Naive thymus-derived CD4-positive, alpha-beta T cell (primary cell): Measurements from ENCODE around the gene ADAT3. TPM values are rescaled to one million over a fixed set of nuclear protein-coding genes. Genes with fewer than 3 reads are reported as not detected.

ENCODE experiments used
- ATAC-seq: fragments of 150-1000 bp; cut with Tn5 transposase; 2 replicates; pipeline ENCODE4 v1.10.0; 2021; ENCODE audit warnings: mild to moderate bottlenecking, moderate library complexity
- CTCF ChIA-PET: fragments of 350-600 bp; sonication (Branson Sonifier 250); formaldehyde crosslinking; loops from one replicate; lab custom pipeline; 2021; ENCODE audit warnings: antibody characterized with exemption; lab: Charles Lee
- POLR2A ChIA-PET: fragments of 350-600 bp; sonication (Branson Sonifier 250); formaldehyde crosslinking; loops from one replicate; lab custom pipeline; 2021; ENCODE audit warnings: antibody characterized with exemption, inconsistent platforms; lab: Charles Lee
- DNase-seq, 9 donors: peaks; one replicate each; pipeline versions ENCODE4 v3.0.0 to v3.0.0-alpha.2; 2020 to 2022; ENCODE audit warnings: mixed read lengths in 1 of 9
- H3K27ac ChIP-seq: one replicate; pipeline ENCODE4 v1.7.0; 2013; ENCODE audit warnings: mild to moderate bottlenecking, low read depth, low read length, moderate library complexity
- H3K27me3 ChIP-seq, 2 donors: one replicate each; pipeline ENCODE4 v1.7.0; 2013; ENCODE audit warnings: low read length in 2 of 2, mild to moderate bottlenecking in 2 of 2, moderate library complexity in 2 of 2; ENCODE audit not compliant: control insufficient read depth in 2 of 2, insufficient read depth in 2 of 2
- H3K36me3 ChIP-seq, 3 experiments: 1 replicate in 2 of 3; 2 replicates in 1 of 3; pipeline ENCODE4 v1.7.0; 2013; ENCODE audit warnings: low read length in 3 of 3, mild to moderate bottlenecking in 3 of 3, moderate library complexity in 1 of 3; ENCODE audit not compliant: insufficient read depth in 3 of 3, control insufficient read depth in 2 of 3
- H3K4me1 ChIP-seq, 2 donors: one replicate each; pipeline ENCODE4 v1.7.0; 2013; ENCODE audit warnings: low read length in 2 of 2, mild to moderate bottlenecking in 2 of 2, moderate library complexity in 1 of 2; ENCODE audit not compliant: control insufficient read depth in 2 of 2, insufficient read depth in 2 of 2
- H3K4me3 ChIP-seq: 2 replicates; pipeline ENCODE4 v1.7.0; 2013; ENCODE audit warnings: mild to moderate bottlenecking, low read length
- H3K9me3 ChIP-seq, 3 experiments: 1 replicate in 2 of 3; 2 replicates in 1 of 3; pipeline ENCODE4 v1.7.0; 2013; ENCODE audit warnings: low read length in 3 of 3; ENCODE audit not compliant: control insufficient read depth in 2 of 3
- H3K27ac Mint-ChIP-seq, 9 donors: one replicate each; pipeline ENCODE4 v1.8.0; 2020 to 2022; ENCODE audit warnings: mixed read lengths in 9 of 9, mild to moderate bottlenecking in 8 of 9, moderate library complexity in 5 of 9, inconsistent platforms in 2 of 9
- H3K27me3 Mint-ChIP-seq, 5 donors: one replicate each; pipeline ENCODE4 v1.8.0; 2021 to 2022; ENCODE audit warnings: mixed read lengths in 5 of 5, mild to moderate bottlenecking in 1 of 5
- H3K36me3 Mint-ChIP-seq, 5 donors: one replicate each; pipeline ENCODE4 v1.8.0; 2020 to 2022; ENCODE audit warnings: mixed read lengths in 5 of 5, mild to moderate bottlenecking in 3 of 5, inconsistent platforms in 1 of 5
- H3K4me1 Mint-ChIP-seq, 7 donors: one replicate each; pipeline ENCODE4 v1.8.0; 2020 to 2022; ENCODE audit warnings: mixed read lengths in 7 of 7, mild to moderate bottlenecking in 3 of 7, inconsistent platforms in 1 of 7
- H3K4me3 Mint-ChIP-seq, 10 donors: one replicate each; pipeline ENCODE4 v1.8.0; 2020 to 2022; ENCODE audit warnings: mild to moderate bottlenecking in 10 of 10, mixed read lengths in 10 of 10, moderate library complexity in 6 of 10, inconsistent platforms in 2 of 10
- H3K9me3 Mint-ChIP-seq, 11 donors: one replicate each; pipeline ENCODE4 v1.8.0; 2020 to 2022; ENCODE audit warnings: mixed read lengths in 11 of 11, mild to moderate bottlenecking in 4 of 11, inconsistent platforms in 1 of 11, moderate library complexity in 1 of 11
- intact Hi-C, 2 donors: fragments of 100-400 bp; cut with micrococcal nuclease; formaldehyde crosslinking; loops; one replicate each; pipeline ENCODE4 v1.15.1; 2023
- polyA plus RNA-seq, 2 donors: library from polyadenylated mRNA; unstranded; fragments of 300-500 nt; fragmentation: Illumina TruSeq; gene quantifications; one replicate each; pipeline ENCODE4 v1.2.3, GENCODE V29; 2021
- total RNA-seq, 6 experiments: library from RNA in 5 of 6; stranded (reverse) in 5 of 6; gene quantifications; 1 replicate in 5 of 6; 2 replicates in 1 of 6; pipeline ENCODE4 v1.2.3 and lab custom pipeline; 2021 to 2026

ADAT3 gene
- total and polyA plus RNA-seq, 7 experiments from 2014 or later, result 2.2 to 13.5 (median 5.9) TPM

GRCh38 chr19:1865172-1866010, 39.8 kb upstream of the ADAT3 start:
- no peak overlapping the region for H3K4me3 ChIP-seq
- CTCF ChIA-PET, result interaction anchor here (0.6 to 1.4 kb wide), 6 partner anchors 32 to 40 kb away, joined by 3 to 8 read pairs (median 4); partner anchors contain the start of genes ADAT3 and SCAMP4
- H3K27ac ChIP-seq, result peak overlapping the region; percentile 78
- intact Hi-C loops, result loop anchor here in 1 of 2 donors (2.0 kb wide), 1 partner anchor 31 kb away; no protein-coding TSS in a partner anchor
- peaks cover 0 to 4% (median 4%) of the 10 kb centered on the region in 3 experiments for H3K36me3 ChIP-seq
- H3K4me1 ChIP-seq, result peaks cover 13 to 19% of the 10 kb centered on the region in 2 donors
- DNase-seq (no peak), ATAC-seq (no peak)
- no peaks in the 10 kb centered on the region for H3K9me3 ChIP-seq
- H3K27me3 Mint-ChIP-seq, result no peaks in the 10 kb centered on the region
- peaks cover 8 to 36% (median 29%) of the 10 kb centered on the region in 7 donors for H3K4me1 Mint-ChIP-seq
- H3K27me3 ChIP-seq, result no peaks in the 10 kb centered on the region
- H3K27ac Mint-ChIP-seq, result peak overlapping the region; percentile 51 to 83 (median 68)
- POLR2A ChIA-PET, result interaction anchor here (0.5 to 4.0 kb wide), 10 partner anchors 9 to 40 kb away, joined by 3 to 40 read pairs (median 4); partner anchors contain the start of genes ABHD17A, ADAT3 and SCAMP4
- H3K36me3 Mint-ChIP-seq, result peaks cover 0 to 1% (median 0%) of the 10 kb centered on the region in 5 donors
- H3K4me3 Mint-ChIP-seq, result peak overlapping the region; percentile 38 to 81 (median 72)
- peaks cover 0 to 2% (median 0%) of the 10 kb centered on the region in 11 donors for H3K9me3 Mint-ChIP-seq

GRCh38 chr19:1866693-1867348, 38.4 kb upstream of the ADAT3 start:
- peaks cover 8 to 29% (median 21%) of the 10 kb centered on the region in 7 donors for H3K4me1 Mint-ChIP-seq
- H3K27ac Mint-ChIP-seq, result peak overlapping the region in 6 of 9 donors; percentile 19 to 72 (median 50)
- DNase-seq (no peak), ATAC-seq (no peak)
- Histone ChIP-seq H3K4me3 (no peak overlapping the region), H3K27ac (no peak overlapping the region), H3K4me1 (peaks cover 4 to 8% of the 10 kb centered on the region in 2 donors), H3K36me3 (peaks cover 0 to 17% (median 4%) of the 10 kb centered on the region in 3 experiments), H3K27me3 (no peaks in the 10 kb centered on the region), H3K9me3 (no peaks in the 10 kb centered on the region)
- POLR2A ChIA-PET, result interaction anchor here (0.6 to 4.0 kb wide), 6 partner anchors 8 to 1651 kb away, joined by 3 to 40 read pairs (median 4); partner anchors contain the start of genes ADAT3 and SCAMP4
- H3K36me3 Mint-ChIP-seq, result peaks cover 0 to 4% (median 0%) of the 10 kb centered on the region in 5 donors
- H3K27me3 Mint-ChIP-seq, result no peaks in the 10 kb centered on the region
- CTCF ChIA-PET, result interaction anchor here (0.8 to 1.1 kb wide), 3 partner anchors 9 to 36 kb away, joined by 3 to 6 read pairs (median 3); no protein-coding TSS in a partner anchor
- intact Hi-C loops, result no loop called here
- H3K9me3 Mint-ChIP-seq, result no peaks in the 10 kb centered on the region
- peak overlapping the region in 2 of 10 donors; percentile 42 to 68 for H3K4me3 Mint-ChIP-seq

DNA sequence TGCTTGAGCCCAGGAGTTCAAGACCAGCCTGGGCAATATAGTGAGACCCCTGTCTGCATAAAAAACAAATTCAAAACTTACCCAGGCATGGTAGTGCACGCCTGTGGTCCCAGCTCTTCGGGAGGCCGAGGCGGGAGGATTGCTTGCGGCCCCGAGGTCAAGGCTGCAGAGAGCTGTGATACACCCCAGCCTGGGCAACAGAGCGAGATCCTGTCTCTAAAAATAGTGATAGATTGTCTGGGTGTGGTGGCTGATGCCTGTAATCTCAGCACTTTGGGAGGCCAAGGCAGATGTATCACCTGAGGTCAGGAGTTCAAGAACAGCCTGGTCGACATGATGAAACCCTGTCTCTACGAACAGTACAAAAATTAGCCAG, 37.9 kb upstream of the ADAT3 start:
- Mint-ChIP-seq H3K9me3 (no peaks in the 10 kb centered on the region), H3K27me3 (no peaks in the 10 kb centered on the region), H3K27ac (peak overlapping the region in 7 of 9 donors; percentile 31 to 83 (median 72)), H3K4me1 (peaks cover 5 to 28% (median 16%) of the 10 kb centered on the region in 7 donors), H3K36me3 (peaks cover 0 to 4% (median 0%) of the 10 kb centered on the region in 5 donors), H3K4me3 (peak overlapping the region in 1 of 10 donors; percentile 20)
- ChIA-PET POLR2A (interaction anchor here (0.6 to 4.0 kb wide), 3 partner anchors 8 to 556 kb away, joined by 3 to 40 read pairs (median 5); partner anchors contain the start of genes ADAT3 and SCAMP4), CTCF (interaction anchor here (0.8 kb wide), 1 partner anchor 10 kb away, joined by 3 read pairs; no protein-coding TSS in a partner anchor)
- Histone ChIP-seq H3K4me1 (peaks cover 0 to 3% of the 10 kb centered on the region in 2 donors), H3K27ac (no peak overlapping the region), H3K4me3 (no peak overlapping the region), H3K9me3 (no peaks in the 10 kb centered on the region), H3K36me3 (peaks cover 0 to 17% (median 4%) of the 10 kb centered on the region in 3 experiments), H3K27me3 (no peaks in the 10 kb centered on the region)
- intact Hi-C loops, result no loop called here
- DNase-seq (no peak), ATAC-seq (no peak)

- Histone ChIP-seq H3K4me3 (no peak overlapping the region), H3K27ac (no peak overlapping the region), H3K36me3 (peaks cover 0 to 31% (median 4%) of the 10 kb centered on the region in 3 experiments), H3K4me1 (peaks cover 13 to 16% of the 10 kb centered on the region in 2 donors), H3K27me3 (no peaks in the 10 kb centered on the region), H3K9me3 (no peaks in the 10 kb centered on the region)
- H3K4me1 Mint-ChIP-seq, result peaks cover 7 to 42% (median 23%) of the 10 kb centered on the region in 7 donors
- peak overlapping the region in 4 of 9 donors; percentile 51 to 76 (median 64) for H3K27ac Mint-ChIP-seq
- no peak for ATAC-seq
- no peaks in the 10 kb centered on the region for H3K9me3 Mint-ChIP-seq
- peak overlapping the region in 1 of 10 donors; percentile 72 for H3K4me3 Mint-ChIP-seq
- no peak for DNase-seq
- H3K27me3 Mint-ChIP-seq, result no peaks in the 10 kb centered on the region
- ChIA-PET CTCF (no interaction called here), POLR2A (interaction anchor here (0.6 to 1.2 kb wide), 2 partner anchors 11 to 27 kb away, joined by 3 read pairs; no protein-coding TSS in a partner anchor)
- intact Hi-C loops, result no loop called here
- peaks cover 0 to 6% (median 0%) of the 10 kb centered on the region in 5 donors for H3K36me3 Mint-ChIP-seq
These were observed 36.2 kb upstream of the ADAT3 start for GRCh38 chr19:1868971-1869370.

- Histone ChIP-seq H3K9me3 (no peaks in the 10 kb centered on the region), H3K27ac (no peak overlapping the region), H3K27me3 (no peaks in the 10 kb centered on the region), H3K4me3 (no peak overlapping the region), H3K36me3 (peaks cover 0 to 38% (median 4%) of the 10 kb centered on the region in 3 experiments), H3K4me1 (peaks cover 16 to 21% of the 10 kb centered on the region in 2 donors)
- ATAC-seq (no peak), DNase-seq (no peak)
- intact Hi-C loops, result no loop called here
- Mint-ChIP-seq H3K4me1 (peaks cover 16 to 52% (median 33%) of the 10 kb centered on the region in 7 donors), H3K4me3 (peak overlapping the region in 1 of 10 donors; percentile 41), H3K9me3 (no peaks in the 10 kb centered on the region), H3K27me3 (peaks cover 0 to 2% (median 0%) of the 10 kb centered on the region in 5 donors), H3K27ac (no peak overlapping the region), H3K36me3 (peaks cover 0 to 13% (median 0%) of the 10 kb centered on the region in 5 donors)
- CTCF ChIA-PET, result interaction anchor here (0.6 kb wide), 1 partner anchor 123 kb away, joined by 12 read pairs; no protein-coding TSS in a partner anchor
- POLR2A ChIA-PET, result interaction anchor here (0.7 kb wide), 1 partner anchor 20 kb away, joined by 5 read pairs; no protein-coding TSS in a partner anchor
These were observed 34.0 kb upstream of the ADAT3 start for GRCh38 chr19:1871140-1871597.
